GM03348 (cell line): ENCODE measurements around the gene TSFM.
A peak's percentile ranks its signal among the peaks of the same experiment; 100 is the strongest.

Experiments used
- DNase-seq: peaks from one replicate; pipeline ENCODE4 v3.0.0; 2012; ENCODE audit warnings: low spot score

Gene TSFM

GRCh38 chr12:57834086-57834876, 51.7 kb downstream of the TSFM start:
- no peak for DNase-seq

GRCh38 chr12:57835366-57836288, 53.0 kb downstream of the TSFM start:
- DNase-seq, result peak; percentile 54

- peak; percentile 85 for DNase-seq
Measured at GRCh38 chr12:57836442-57837375, 54.1 kb downstream of the TSFM start.

- DNase-seq, result peak; percentile 64
Measured at GRCh38 chr12:57837864-57838562, 55.4 kb downstream of the TSFM start.

GRCh38 chr12:57838594-57839302, 56.2 kb downstream of the TSFM start:
- no peak for DNase-seq

- DNase-seq, result no peak
Measured at GRCh38 chr12:57839996-57840395, 57.4 kb downstream of the TSFM start.

- no peak for DNase-seq
Measured at GRCh38 chr12:57840726-57841125, 58.1 kb downstream of the TSFM start.

- DNase-seq, result no peak
Measured at GRCh38 chr12:57841445-57841844, 58.9 kb downstream of the TSFM start.

- no peak for DNase-seq
Measured at GRCh38 chr12:57842342-57843294, 60.0 kb downstream of the TSFM start.

GRCh38 chr12:57844709-57845477, 62.3 kb downstream of the TSFM start:
- DNase-seq, result peak; percentile 91

- DNase-seq, result peak; percentile 67
Measured at GRCh38 chr12:57845478-57846284, 63.1 kb downstream of the TSFM start.

- DNase-seq, result no peak
Measured at GRCh38 chr12:57846285-57846576, 63.6 kb downstream of the TSFM start.

- peak; percentile 100 for DNase-seq
Measured at GRCh38 chr12:57846577-57847319, 64.2 kb downstream of the TSFM start, which contains the start of gene CTDSP2. Gene CTDSP2 (minus strand): TSS chr12:57846729. CDS start chr12:57846435, 294 bp downstream.
